NT2/D1 (cell line): ENCODE results near the gene PLCG2.
A peak's percentile ranks its signal among the peaks of the same experiment; 100 is the strongest.
"Not testable (repeated sequence)": the region's sequence is repeated elsewhere in the genome, so short reads cannot be mapped to it uniquely, and the experiment has no call there.

Source experiments
- DNase-seq: peaks from one replicate; pipeline ENCODE4 v3.0.0-alpha.2; 2011; ENCODE audit warnings: low read depth, low spot score
- H3K27me3 ChIP-seq: 2 replicates; pipeline ENCODE4 v1.6.0; 2011; ENCODE audit warnings: mild to moderate bottlenecking; ENCODE audit not compliant: insufficient read length, insufficient read depth
- H3K36me3 ChIP-seq: 2 replicates; pipeline ENCODE4 v1.6.1; 2011; ENCODE audit warnings: mild to moderate bottlenecking, low read length, mixed read lengths; ENCODE audit not compliant: insufficient read depth, insufficient read length
- H3K4me1 ChIP-seq: 2 replicates; pipeline ENCODE4 v1.5.1; 2011; ENCODE audit not compliant: insufficient read depth, insufficient read length
- H3K4me3 ChIP-seq: 2 replicates; pipeline ENCODE4 v1.5.1; 2011; ENCODE audit warnings: low read depth; ENCODE audit not compliant: insufficient read length
- H3K9ac ChIP-seq: 2 replicates; pipeline ENCODE4 v1.6.0; 2011; ENCODE audit warnings: low read depth; ENCODE audit not compliant: insufficient read length
- H3K9me3 ChIP-seq: 2 replicates; pipeline ENCODE4 v1.5.1; 2011; ENCODE audit warnings: mild to moderate bottlenecking, low read length; ENCODE audit not compliant: insufficient read depth
- SUZ12 ChIP-seq: IDR thresholded peaks from 2 replicates; pipeline ENCODE4 v1.6.1; 2011; ENCODE audit not compliant: insufficient read length, insufficient read depth; ENCODE audit errors: extremely low read depth
- YY1 ChIP-seq: IDR thresholded peaks from 2 replicates; pipeline ENCODE4 v1.6.1; 2011; ENCODE audit not compliant: insufficient read length, insufficient read depth
- ZNF274 ChIP-seq: IDR thresholded peaks from 2 replicates; pipeline ENCODE4 v1.6.1; 2011; ENCODE audit warnings: mild to moderate bottlenecking, low read depth, low read length

PLCG2 gene

GRCh38 chr16:81875461-81875860, 96.4 kb downstream of the PLCG2 start:
- no peaks in the 10 kb centered on the region for H3K9me3 ChIP-seq
- no peak overlapping the region for H3K4me3 ChIP-seq
- peaks cover 5% of the 10 kb centered on the region for H3K4me1 ChIP-seq
- H3K27me3 ChIP-seq, result no peaks in the 10 kb centered on the region
- H3K36me3 ChIP-seq, result no peaks in the 10 kb centered on the region
- TF ChIP-seq SUZ12, result no peak
- no peak for TF ChIP-seq ZNF274
- TF ChIP-seq YY1, result no peak
- no peak for DNase-seq
- H3K9ac ChIP-seq, result peak overlapping the region; percentile 13

- Histone ChIP-seq H3K4me3 (no peak overlapping the region), H3K27me3 (no peaks in the 10 kb centered on the region), H3K9me3 (no peaks in the 10 kb centered on the region), H3K4me1 (peaks cover 5% of the 10 kb centered on the region), H3K36me3 (no peaks in the 10 kb centered on the region), H3K9ac (no peak overlapping the region)
- no peak for DNase-seq
- TF ChIP-seq SUZ12 (no peak), YY1 (no peak), ZNF274 (no peak)
These were observed 97.3 kb downstream of the PLCG2 start for GRCh38 chr16:81876273-81876900.

- not testable (repeated sequence) for H3K4me1 ChIP-seq, H3K9ac ChIP-seq, H3K4me3 ChIP-seq, DNase-seq, H3K9me3 ChIP-seq, H3K36me3 ChIP-seq, H3K27me3 ChIP-seq
These were observed 98.4 kb downstream of the PLCG2 start for GRCh38 chr16:81877490-81877889.

GRCh38 chr16:81878529-81878928, 99.4 kb downstream of the PLCG2 start:
- Histone ChIP-seq H3K27me3 (no peaks in the 10 kb centered on the region), H3K4me3 (no peak overlapping the region), H3K36me3 (no peaks in the 10 kb centered on the region), H3K9me3 (no peaks in the 10 kb centered on the region), H3K4me1 (peaks cover 7% of the 10 kb centered on the region), H3K9ac (no peak overlapping the region)
- no peak for DNase-seq
- TF ChIP-seq YY1 (no peak), ZNF274 (no peak)

- Histone ChIP-seq H3K9me3 (no peaks in the 10 kb centered on the region), H3K4me1 (peaks cover 7% of the 10 kb centered on the region), H3K36me3 (no peaks in the 10 kb centered on the region), H3K27me3 (no peaks in the 10 kb centered on the region), H3K9ac (no peak overlapping the region), H3K4me3 (no peak overlapping the region)
- TF ChIP-seq SUZ12 (no peak), ZNF274 (no peak), YY1 (no peak)
- no peak for DNase-seq
These were observed 100.5 kb downstream of the PLCG2 start for GRCh38 chr16:81879625-81880024.

GRCh38 chr16:81880816-81881215, 101.7 kb downstream of the PLCG2 start:
- no peak for TF ChIP-seq YY1
- TF ChIP-seq SUZ12, result no peak
- no peak for TF ChIP-seq ZNF274
- Histone ChIP-seq H3K4me3 (no peak overlapping the region), H3K4me1 (peaks cover 7% of the 10 kb centered on the region), H3K36me3 (no peaks in the 10 kb centered on the region), H3K27me3 (no peaks in the 10 kb centered on the region), H3K9ac (no peak overlapping the region), H3K9me3 (no peaks in the 10 kb centered on the region)
- DNase-seq, result no peak

- peaks cover 7% of the 10 kb centered on the region for H3K4me1 ChIP-seq
- no peaks in the 10 kb centered on the region for H3K27me3 ChIP-seq
- H3K4me3 ChIP-seq, result no peak overlapping the region
- H3K9ac ChIP-seq, result no peak overlapping the region
- no peaks in the 10 kb centered on the region for H3K9me3 ChIP-seq
- DNase-seq, result no peak
- TF ChIP-seq YY1, result no peak
- no peak for TF ChIP-seq ZNF274
- no peak for TF ChIP-seq SUZ12
- H3K36me3 ChIP-seq, result no peaks in the 10 kb centered on the region
These were observed 102.1 kb downstream of the PLCG2 start for GRCh38 chr16:81881228-81881627.

- H3K4me1 ChIP-seq, result peaks cover 7% of the 10 kb centered on the region
- TF ChIP-seq ZNF274 (no peak), SUZ12 (no peak), YY1 (no peak)
- no peaks in the 10 kb centered on the region for H3K36me3 ChIP-seq
- DNase-seq, result no peak
- no peak overlapping the region for H3K4me3 ChIP-seq
- no peak overlapping the region for H3K9ac ChIP-seq
- H3K27me3 ChIP-seq, result no peaks in the 10 kb centered on the region
- no peaks in the 10 kb centered on the region for H3K9me3 ChIP-seq
These were observed 103.5 kb downstream of the PLCG2 start for GRCh38 chr16:81882559-81882958.
